ENCODE measurements around the gene ANKRD33B.
"Not testable (repeated sequence)": the region's sequence is repeated elsewhere in the genome, so short reads cannot be mapped to it uniquely, and the experiment has no call there.

DNA sequence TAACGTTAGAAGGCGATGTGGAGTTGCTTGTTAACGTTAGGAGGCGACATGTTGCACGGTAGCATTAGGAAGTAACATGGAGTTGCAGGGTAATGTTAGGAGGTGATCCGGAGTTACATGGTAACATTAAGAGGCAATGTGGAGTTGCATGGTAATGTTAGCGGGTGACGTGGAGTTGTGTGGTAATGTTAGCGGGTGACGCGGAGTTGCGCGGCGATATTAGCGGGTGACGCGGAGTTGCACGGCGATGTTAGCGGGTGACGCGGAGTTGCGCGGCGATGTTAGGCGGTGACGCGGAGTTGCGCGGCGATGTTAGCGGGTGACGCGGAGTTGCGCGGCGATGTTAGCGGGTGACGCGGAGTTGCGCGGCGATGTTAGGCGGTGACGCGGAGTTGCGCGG, 74.9 kb downstream of the ANKRD33B start:
- TF ChIP-seq, protein P1, sequence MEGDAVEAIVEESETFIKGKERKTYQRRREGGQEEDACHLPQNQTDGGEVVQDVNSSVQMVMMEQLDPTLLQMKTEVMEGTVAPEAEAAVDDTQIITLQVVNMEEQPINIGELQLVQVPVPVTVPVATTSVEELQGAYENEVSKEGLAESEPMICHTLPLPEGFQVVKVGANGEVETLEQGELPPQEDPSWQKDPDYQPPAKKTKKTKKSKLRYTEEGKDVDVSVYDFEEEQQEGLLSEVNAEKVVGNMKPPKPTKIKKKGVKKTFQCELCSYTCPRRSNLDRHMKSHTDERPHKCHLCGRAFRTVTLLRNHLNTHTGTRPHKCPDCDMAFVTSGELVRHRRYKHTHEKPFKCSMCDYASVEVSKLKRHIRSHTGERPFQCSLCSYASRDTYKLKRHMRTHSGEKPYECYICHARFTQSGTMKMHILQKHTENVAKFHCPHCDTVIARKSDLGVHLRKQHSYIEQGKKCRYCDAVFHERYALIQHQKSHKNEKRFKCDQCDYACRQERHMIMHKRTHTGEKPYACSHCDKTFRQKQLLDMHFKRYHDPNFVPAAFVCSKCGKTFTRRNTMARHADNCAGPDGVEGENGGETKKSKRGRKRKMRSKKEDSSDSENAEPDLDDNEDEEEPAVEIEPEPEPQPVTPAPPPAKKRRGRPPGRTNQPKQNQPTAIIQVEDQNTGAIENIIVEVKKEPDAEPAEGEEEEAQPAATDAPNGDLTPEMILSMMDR (IDR thresholded peaks at IDR 0.05): not testable (repeated sequence)
- TF ChIP-seq POLR2A (IDR thresholded peaks at IDR 0.05): not testable (repeated sequence)

Measured in esophagus squamous epithelium (tissue), 4 donors.